ENCODE data around the gene INO80C.

INO80C gene

DNA sequence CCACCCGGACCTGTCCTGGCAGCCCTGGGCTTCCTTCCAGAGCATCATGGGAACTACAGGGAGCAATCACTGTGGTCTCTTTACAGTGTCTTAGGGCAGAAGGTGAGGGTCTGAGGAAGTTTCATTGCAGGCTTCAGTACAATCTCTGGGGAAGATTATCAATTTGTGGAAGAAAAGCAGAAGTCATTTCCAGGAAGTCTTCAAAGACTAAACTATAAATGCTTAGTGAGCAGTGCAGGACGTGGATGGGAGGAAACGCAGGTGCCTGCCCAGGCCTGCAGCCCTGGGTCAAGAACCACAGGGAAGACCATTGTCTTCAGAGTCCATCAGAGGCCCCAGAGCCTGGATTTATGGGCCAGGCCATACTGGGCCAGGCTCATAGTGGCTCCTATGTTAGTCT is 54.3 kb downstream of the INO80C start:
- no peak overlapping the region for H3K4me3 ChIP-seq (ENCODE audit: low read depth, low read length)
- DNase-seq = no peak
- no peak overlapping the region for H3K23ac ChIP-seq (ENCODE audit: low read length)
- H3K27ac ChIP-seq (ENCODE audit: low read depth, low read length) = no peak overlapping the region
- peaks cover 4 to 13% of the 10 kb centered on the region in 2 experiments for H3K4me1 ChIP-seq (ENCODE audit: control insufficient read depth in 1 of 2, insufficient read depth in 2 of 2, low read length in 2 of 2)
- H3K27me3 ChIP-seq (ENCODE audit: insufficient read depth, low read length) = no peaks in the 10 kb centered on the region
- no peak overlapping the region for H4K8ac ChIP-seq (ENCODE audit: low read depth, low read length)
- H2BK12ac ChIP-seq (ENCODE audit: low read length) = no peak overlapping the region
- H3K79me1 ChIP-seq (ENCODE audit: low read length) = peaks cover 2% of the 10 kb centered on the region
- H2AFZ ChIP-seq (ENCODE audit: insufficient read depth, low read length, poor library complexity) = no peak overlapping the region
- no peak overlapping the region for H3K9ac ChIP-seq (ENCODE audit: low read length)
- WGBS (ENCODE audit: extremely low coverage, insufficient coverage, insufficient read length) = no CpG with 5 or more reads among the region's 3 CpGs
- no peak overlapping the region for H3K4me2 ChIP-seq (ENCODE audit: low read length)
- no peak overlapping the region for H4K12ac ChIP-seq (ENCODE audit: low read depth, low read length)
- H2BK120ac ChIP-seq (ENCODE audit: insufficient read depth, low read length, poor library complexity) = no peak overlapping the region
- H3K4ac ChIP-seq (ENCODE audit: low read depth, low read length) = no peak overlapping the region
- H3K9me3 ChIP-seq (ENCODE audit: insufficient read depth, low read depth, low read length) = no peaks in the 10 kb centered on the region
- no peaks in the 10 kb centered on the region for H3K36me3 ChIP-seq (ENCODE audit: control insufficient read depth in 1 of 2, insufficient read depth in 2 of 2, low read length in 2 of 2)
- H2AK5ac ChIP-seq (ENCODE audit: low read length) = no peak overlapping the region
- no peak overlapping the region for H4K91ac ChIP-seq (ENCODE audit: low read depth, low read length)
- H3K79me2 ChIP-seq (ENCODE audit: control insufficient read depth, insufficient read depth, low read length, poor library complexity) = no peaks in the 10 kb centered on the region
- H2BK5ac ChIP-seq (ENCODE audit: low read depth, low read length, poor library complexity) = no peak overlapping the region
- no peak overlapping the region for H3K18ac ChIP-seq (ENCODE audit: low read length)
- no peak overlapping the region for H3K14ac ChIP-seq (ENCODE audit: low read length)

- Histone ChIP-seq H3K14ac (ENCODE audit: low read length) (no peak overlapping the region), H4K91ac (ENCODE audit: low read depth, low read length) (peak overlapping the region; percentile 3), H3K79me1 (ENCODE audit: low read length) (peaks cover 2% of the 10 kb centered on the region), H3K27me3 (ENCODE audit: insufficient read depth, low read length) (no peaks in the 10 kb centered on the region), H3K36me3 (ENCODE audit: control insufficient read depth in 1 of 2, insufficient read depth in 2 of 2, low read length in 2 of 2) (no peaks in the 10 kb centered on the region), H2AFZ (ENCODE audit: insufficient read depth, low read length, poor library complexity) (no peak overlapping the region), H2BK12ac (ENCODE audit: low read length) (peak overlapping the region; percentile 0), H3K27ac (ENCODE audit: low read depth, low read length) (no peak overlapping the region), H3K4me1 (ENCODE audit: control insufficient read depth in 1 of 2, insufficient read depth in 2 of 2, low read length in 2 of 2) (peaks cover 4 to 13% of the 10 kb centered on the region in 2 experiments), H2AK5ac (ENCODE audit: low read length) (no peak overlapping the region), H3K9ac (ENCODE audit: low read length) (no peak overlapping the region), H3K18ac (ENCODE audit: low read length) (no peak overlapping the region), H2BK120ac (ENCODE audit: insufficient read depth, low read length, poor library complexity) (peak overlapping the region; percentile 6), H3K23ac (ENCODE audit: low read length) (no peak overlapping the region), H3K9me3 (ENCODE audit: insufficient read depth, low read depth, low read length) (no peaks in the 10 kb centered on the region), H4K8ac (ENCODE audit: low read depth, low read length) (no peak overlapping the region), H2BK5ac (ENCODE audit: low read depth, low read length, poor library complexity) (no peak overlapping the region), H3K4me2 (ENCODE audit: low read length) (no peak overlapping the region), H3K4me3 (ENCODE audit: low read depth, low read length) (no peak overlapping the region), H3K4ac (ENCODE audit: low read depth, low read length) (no peak overlapping the region), H4K12ac (ENCODE audit: low read depth, low read length) (no peak overlapping the region), H3K79me2 (ENCODE audit: control insufficient read depth, insufficient read depth, low read length, poor library complexity) (no peaks in the 10 kb centered on the region)
- WGBS (ENCODE audit: extremely low coverage, insufficient coverage, insufficient read length) = no CpG with 5 or more reads among the region's 5 CpGs
- no peak for DNase-seq
Measured at GRCh38 chr18:35442701-35443100, 55.1 kb downstream of the INO80C start.

DNA sequence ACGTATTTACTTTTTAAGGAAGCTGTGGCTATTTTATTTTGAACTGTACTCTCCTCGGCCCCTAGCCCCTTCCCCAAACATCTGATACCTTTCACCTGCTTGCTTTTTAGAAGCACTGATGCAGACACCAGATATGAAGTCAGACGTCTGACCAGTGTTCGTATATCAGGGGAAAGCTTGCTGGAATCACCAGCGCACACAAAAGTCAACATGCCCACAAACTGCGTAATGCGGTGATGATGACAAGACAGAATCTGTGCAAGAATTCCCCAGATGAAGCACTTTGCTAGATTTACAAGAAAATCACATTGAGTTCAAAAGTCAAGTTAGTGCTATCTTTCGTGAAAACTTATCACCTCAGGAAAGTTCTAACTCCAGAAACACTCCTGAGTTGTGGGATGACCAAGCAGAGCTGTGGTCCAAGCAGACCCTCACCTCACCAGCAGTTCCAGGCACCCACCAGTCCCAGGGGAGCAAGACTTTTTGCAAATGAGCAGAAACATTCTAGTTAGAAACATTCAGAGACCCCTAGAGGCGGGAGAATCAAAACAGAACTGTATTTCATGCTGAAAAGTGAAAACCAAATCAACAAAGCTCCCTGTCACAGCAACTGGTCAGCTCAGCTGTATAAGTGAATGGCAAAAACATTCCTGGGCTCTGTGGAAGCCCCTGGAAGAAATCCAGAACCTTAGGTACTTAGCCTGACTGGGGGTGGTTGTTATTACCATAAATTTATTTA is 55.7 kb downstream of the INO80C start:
- peak overlapping the region; percentile 64 for H2BK5ac ChIP-seq (ENCODE audit: low read depth, low read length, poor library complexity)
- H3K9me3 ChIP-seq (ENCODE audit: insufficient read depth, low read depth, low read length) = no peaks in the 10 kb centered on the region
- no peaks in the 10 kb centered on the region for H3K36me3 ChIP-seq (ENCODE audit: control insufficient read depth in 1 of 2, insufficient read depth in 2 of 2, low read length in 2 of 2)
- no peak overlapping the region for H3K9ac ChIP-seq (ENCODE audit: low read length)
- H3K79me2 ChIP-seq (ENCODE audit: control insufficient read depth, insufficient read depth, low read length, poor library complexity) = no peaks in the 10 kb centered on the region
- H2AFZ ChIP-seq (ENCODE audit: insufficient read depth, low read length, poor library complexity) = no peak overlapping the region
- H4K91ac ChIP-seq (ENCODE audit: low read depth, low read length) = no peak overlapping the region
- H3K14ac ChIP-seq (ENCODE audit: low read length) = no peak overlapping the region
- peaks cover 2% of the 10 kb centered on the region for H3K79me1 ChIP-seq (ENCODE audit: low read length)
- H3K18ac ChIP-seq (ENCODE audit: low read length) = no peak overlapping the region
- H3K4ac ChIP-seq (ENCODE audit: low read depth, low read length) = no peak overlapping the region
- H3K4me2 ChIP-seq (ENCODE audit: low read length) = no peak overlapping the region
- WGBS (ENCODE audit: extremely low coverage, insufficient coverage, insufficient read length) = no CpG with 5 or more reads among the region's 9 CpGs
- peak overlapping the region; percentile 87 for H2BK12ac ChIP-seq (ENCODE audit: low read length)
- peak; percentile 10 to 23 for DNase-seq
- peaks cover 4 to 13% of the 10 kb centered on the region in 2 experiments for H3K4me1 ChIP-seq (ENCODE audit: control insufficient read depth in 1 of 2, insufficient read depth in 2 of 2, low read length in 2 of 2)
- no peak overlapping the region for H3K4me3 ChIP-seq (ENCODE audit: low read depth, low read length)
- H3K23ac ChIP-seq (ENCODE audit: low read length) = no peak overlapping the region
- H3K27me3 ChIP-seq (ENCODE audit: insufficient read depth, low read length) = no peaks in the 10 kb centered on the region
- H4K8ac ChIP-seq (ENCODE audit: low read depth, low read length) = no peak overlapping the region
- no peak overlapping the region for H2BK120ac ChIP-seq (ENCODE audit: insufficient read depth, low read length, poor library complexity)
- H3K27ac ChIP-seq (ENCODE audit: low read depth, low read length) = peak overlapping the region; percentile 65
- H2AK5ac ChIP-seq (ENCODE audit: low read length) = no peak overlapping the region
- H4K12ac ChIP-seq (ENCODE audit: low read depth, low read length) = no peak overlapping the region

DNA sequence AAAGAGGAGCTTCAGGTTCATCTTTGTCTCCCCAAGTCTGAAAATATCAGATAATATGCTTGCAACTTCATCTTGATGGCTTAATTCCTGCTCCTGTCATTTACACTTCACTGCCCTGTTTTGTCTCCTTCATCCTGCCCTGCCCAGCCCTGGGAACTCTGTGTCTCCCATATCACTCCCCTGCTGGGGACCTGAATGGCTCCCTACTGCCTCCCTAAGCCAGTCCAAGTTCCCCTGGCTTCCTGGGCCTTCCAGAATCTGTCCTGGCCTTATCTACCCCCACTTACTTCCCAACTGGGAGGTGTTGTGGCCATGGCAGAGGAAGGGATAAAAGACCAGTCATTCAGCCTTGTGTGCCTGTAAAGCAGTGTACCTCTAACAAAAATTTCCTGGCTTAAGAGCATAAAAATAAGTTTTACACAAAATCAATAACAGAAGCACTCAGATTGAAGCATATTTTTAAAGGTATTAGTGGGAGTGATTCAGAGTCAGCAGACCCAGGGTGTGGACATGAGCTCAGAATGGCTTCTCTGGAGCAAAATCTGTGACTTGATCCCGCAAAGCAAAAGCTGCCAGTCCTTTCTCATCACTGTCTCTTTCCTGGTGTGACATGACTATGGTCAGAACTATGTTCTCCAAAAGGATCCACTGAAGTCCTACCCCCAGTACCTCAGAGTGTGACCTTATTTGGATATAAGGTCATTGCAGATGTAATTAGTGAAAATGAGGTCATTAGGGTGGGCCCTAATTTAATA is 59.1 kb downstream of the INO80C start:
- no peak for DNase-seq
- Histone ChIP-seq H3K79me1 (ENCODE audit: low read length) (peaks cover 2% of the 10 kb centered on the region), H2AK5ac (ENCODE audit: low read length) (no peak overlapping the region), H2BK5ac (ENCODE audit: low read depth, low read length, poor library complexity) (no peak overlapping the region), H3K23ac (ENCODE audit: low read length) (no peak overlapping the region), H4K12ac (ENCODE audit: low read depth, low read length) (no peak overlapping the region), H3K79me2 (ENCODE audit: control insufficient read depth, insufficient read depth, low read length, poor library complexity) (no peaks in the 10 kb centered on the region), H4K91ac (ENCODE audit: low read depth, low read length) (no peak overlapping the region), H3K4me2 (ENCODE audit: low read length) (no peak overlapping the region), H3K18ac (ENCODE audit: low read length) (no peak overlapping the region), H3K14ac (ENCODE audit: low read length) (no peak overlapping the region), H3K36me3 (ENCODE audit: control insufficient read depth in 1 of 2, insufficient read depth in 2 of 2, low read length in 2 of 2) (no peaks in the 10 kb centered on the region), H2BK12ac (ENCODE audit: low read length) (no peak overlapping the region), H3K27ac (ENCODE audit: low read depth, low read length) (no peak overlapping the region), H2AFZ (ENCODE audit: insufficient read depth, low read length, poor library complexity) (no peak overlapping the region), H3K27me3 (ENCODE audit: insufficient read depth, low read length) (no peaks in the 10 kb centered on the region), H2BK120ac (ENCODE audit: insufficient read depth, low read length, poor library complexity) (no peak overlapping the region), H3K4me1 (ENCODE audit: control insufficient read depth in 1 of 2, insufficient read depth in 2 of 2, low read length in 2 of 2) (peaks cover 4 to 13% of the 10 kb centered on the region in 2 experiments), H3K4me3 (ENCODE audit: low read depth, low read length) (no peak overlapping the region), H3K9me3 (ENCODE audit: insufficient read depth, low read depth, low read length) (no peaks in the 10 kb centered on the region), H3K9ac (ENCODE audit: low read length) (no peak overlapping the region), H4K8ac (ENCODE audit: low read depth, low read length) (no peak overlapping the region), H3K4ac (ENCODE audit: low read depth, low read length) (no peak overlapping the region)
- WGBS (ENCODE audit: extremely low coverage, insufficient coverage, insufficient read length) = no CpG with 5 or more reads among the region's 1 CpG

Data from trophoblast cell (in vitro differentiated cells and primary cell).